Mucosa of descending colon (tissue), 3 donors: ENCODE measurements around the gene PSMB10. TPM values are rescaled to one million over a fixed set of nuclear protein-coding genes. Genes with fewer than 3 reads are reported as not detected.

Experiments
- ATAC-seq: fragments of 200-7000 bp; cut with Tn5 transposase; one replicate; pipeline ENCODE4 v1.9.1; 2020; ENCODE audit warnings: mild to moderate bottlenecking, moderate library complexity
- DNase-seq, 3 donors: peaks; one replicate each; pipeline ENCODE4 v3.0.0-alpha.2; 2020
- H3K36me3 ChIP-seq: fragments of 200-600 bp; one replicate; pipeline ENCODE4 v1.8.0; 2021; ENCODE audit warnings: low read depth, mild to moderate bottlenecking
- H3K4me1 ChIP-seq: fragments of 200-600 bp; one replicate; pipeline ENCODE4 v1.8.0; 2021; ENCODE audit warnings: low read depth, mild to moderate bottlenecking
- H3K4me3 ChIP-seq: fragments of 200-600 bp; one replicate; pipeline ENCODE4 v1.8.0; 2021; ENCODE audit warnings: mild to moderate bottlenecking
- H3K9me3 ChIP-seq: fragments of 200-600 bp; one replicate; pipeline ENCODE4 v1.8.0; 2021; ENCODE audit warnings: mild to moderate bottlenecking
- intact Hi-C, 2 donors: fragments of 100-400 bp; cut with DNase I in 1 of 2; cut with micrococcal nuclease in 1 of 2; formaldehyde crosslinking; loops; one replicate each; pipeline versions ENCODE4 v1.11.0 to v1.11.1; 2022; cut with DNase I, micrococcal nuclease
- total RNA-seq, 3 donors: library from RNA; stranded (reverse); fragmentation: NEBNext Ultra II Directional in 2 of 3; extraction: Animal tissue kit (Norgen Biotek cat#: 25700) in 2 of 3; gene quantifications; one replicate each; pipeline versions ENCODE4 v1.2.1 to v1.2.4, GENCODE V29; 2021 to 2023
- TF ChIP-seq, protein P1 (sequence below): fragments of 200-600 bp; IDR thresholded peaks from one replicate; pipeline ENCODE4 v1.8.0; 2022; ENCODE audit warnings: antibody characterized with exemption, mild to moderate bottlenecking
- donor health status: DM: no; HTN: no; CAD: no; lungs with moderate emphysema.
- donor health status: DM: no; HTN: no; CAD: no.
- donor health status: DM: no; HTN: yes; CAD: no.

Gene PSMB10
- total RNA-seq, 3 donors from 2014 or later, result 96.9 to 175 (median 139) TPM

DNA sequence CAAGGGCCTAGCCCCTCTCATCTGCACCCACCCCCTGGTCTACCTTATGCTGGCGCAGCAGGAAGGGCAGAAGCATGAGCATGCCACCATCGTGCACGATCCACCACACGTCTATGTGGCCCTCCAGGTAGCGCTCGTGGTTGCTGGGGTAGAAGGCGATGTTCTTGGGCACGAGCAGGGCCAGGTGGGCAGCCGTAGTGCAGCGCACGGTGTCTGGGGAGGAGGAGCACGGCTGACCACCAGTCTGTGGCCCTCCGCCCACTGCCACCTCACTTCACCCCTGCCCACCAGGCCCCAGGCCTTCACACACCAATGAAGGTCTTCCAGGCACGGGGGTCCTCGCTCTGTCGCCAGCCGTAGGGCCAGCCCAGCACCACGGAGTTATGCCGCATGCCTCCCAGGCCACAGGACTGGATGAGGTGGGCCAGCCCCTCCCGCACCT lies 9.5 kb upstream of the PSMB10 start:
- TF ChIP-seq, protein P1, sequence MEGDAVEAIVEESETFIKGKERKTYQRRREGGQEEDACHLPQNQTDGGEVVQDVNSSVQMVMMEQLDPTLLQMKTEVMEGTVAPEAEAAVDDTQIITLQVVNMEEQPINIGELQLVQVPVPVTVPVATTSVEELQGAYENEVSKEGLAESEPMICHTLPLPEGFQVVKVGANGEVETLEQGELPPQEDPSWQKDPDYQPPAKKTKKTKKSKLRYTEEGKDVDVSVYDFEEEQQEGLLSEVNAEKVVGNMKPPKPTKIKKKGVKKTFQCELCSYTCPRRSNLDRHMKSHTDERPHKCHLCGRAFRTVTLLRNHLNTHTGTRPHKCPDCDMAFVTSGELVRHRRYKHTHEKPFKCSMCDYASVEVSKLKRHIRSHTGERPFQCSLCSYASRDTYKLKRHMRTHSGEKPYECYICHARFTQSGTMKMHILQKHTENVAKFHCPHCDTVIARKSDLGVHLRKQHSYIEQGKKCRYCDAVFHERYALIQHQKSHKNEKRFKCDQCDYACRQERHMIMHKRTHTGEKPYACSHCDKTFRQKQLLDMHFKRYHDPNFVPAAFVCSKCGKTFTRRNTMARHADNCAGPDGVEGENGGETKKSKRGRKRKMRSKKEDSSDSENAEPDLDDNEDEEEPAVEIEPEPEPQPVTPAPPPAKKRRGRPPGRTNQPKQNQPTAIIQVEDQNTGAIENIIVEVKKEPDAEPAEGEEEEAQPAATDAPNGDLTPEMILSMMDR, result no peak
- DNase-seq (no peak), ATAC-seq (no peak)
- Histone ChIP-seq H3K4me1 (no peaks in the 10 kb centered on the region), H3K9me3 (no peaks in the 10 kb centered on the region), H3K4me3 (no peak overlapping the region), H3K36me3 (no peaks in the 10 kb centered on the region)
- intact Hi-C loops, result no loop called here

DNA sequence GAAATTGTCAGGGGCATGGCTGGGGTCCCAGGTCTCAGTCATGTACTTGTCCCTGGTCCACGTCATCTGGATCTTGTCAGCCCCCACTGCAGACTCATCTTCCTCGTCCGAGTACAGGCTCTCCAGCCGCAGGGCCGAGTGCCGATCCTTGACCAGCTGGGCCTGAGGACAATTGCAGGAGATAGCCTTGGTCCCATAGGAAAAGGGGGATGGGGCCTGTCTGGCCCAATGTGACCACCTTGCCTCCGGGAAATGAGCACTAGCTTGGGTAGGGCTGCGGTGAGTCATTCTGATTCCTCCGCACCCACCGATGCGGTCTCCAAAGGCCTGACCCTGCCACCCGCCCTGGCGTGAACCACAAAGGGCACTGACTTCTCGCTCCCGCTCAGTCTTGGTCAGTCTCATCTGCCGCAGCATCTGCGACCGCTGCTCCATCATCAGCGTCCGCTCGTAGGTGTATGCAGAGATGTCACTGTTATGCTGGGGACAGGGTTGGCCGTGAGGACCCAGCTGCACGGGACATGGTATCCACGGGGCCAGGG lies 8.8 kb upstream of the PSMB10 start:
- TF ChIP-seq, protein P1, result no peak
- DNase-seq, result no peak
- no peak for ATAC-seq
- Histone ChIP-seq H3K4me3 (no peak overlapping the region), H3K4me1 (no peaks in the 10 kb centered on the region), H3K9me3 (no peaks in the 10 kb centered on the region), H3K36me3 (no peaks in the 10 kb centered on the region)
- intact Hi-C loops, result no loop called here

DNA sequence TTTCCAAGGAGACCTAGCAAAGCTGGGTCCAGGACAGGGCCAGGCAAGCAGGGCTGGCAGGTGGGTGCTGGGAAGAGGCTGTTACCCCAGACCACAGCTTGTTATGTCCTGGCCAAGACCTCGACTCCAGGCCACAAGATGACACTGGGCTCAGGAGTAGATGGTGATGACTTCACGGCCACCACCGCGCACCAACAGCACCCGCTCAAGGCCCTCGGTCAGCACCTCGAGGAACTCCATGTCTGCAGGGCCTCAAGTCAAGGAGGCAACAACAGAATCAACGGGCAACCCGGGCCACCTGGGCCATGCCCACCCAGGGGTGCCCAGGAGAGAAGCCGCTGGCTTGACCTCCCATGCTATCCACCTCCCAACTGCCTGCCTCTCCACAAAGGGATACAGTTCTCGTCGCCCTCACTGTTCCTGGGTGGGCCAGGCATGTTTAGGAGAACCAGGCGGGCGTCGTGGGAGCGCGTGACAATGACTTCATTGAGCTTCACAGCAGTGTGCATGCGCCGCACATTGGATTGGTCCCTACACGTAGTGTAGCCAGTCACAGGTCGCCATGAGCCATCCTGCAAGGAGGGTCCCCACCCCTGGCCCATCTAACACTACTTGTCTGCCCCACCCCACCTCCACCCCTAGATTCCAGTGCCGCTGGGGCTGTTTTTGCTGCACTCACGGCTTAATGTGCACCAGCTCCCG lies 8.2 kb upstream of the PSMB10 start:
- no peak overlapping the region for H3K4me3 ChIP-seq
- ATAC-seq (no peak), DNase-seq (no peak)
- H3K36me3 ChIP-seq, result no peaks in the 10 kb centered on the region
- H3K9me3 ChIP-seq, result no peaks in the 10 kb centered on the region
- intact Hi-C loops, result no loop called here
- TF ChIP-seq, protein P1, result no peak
- peaks cover 5% of the 10 kb centered on the region for H3K4me1 ChIP-seq

DNA sequence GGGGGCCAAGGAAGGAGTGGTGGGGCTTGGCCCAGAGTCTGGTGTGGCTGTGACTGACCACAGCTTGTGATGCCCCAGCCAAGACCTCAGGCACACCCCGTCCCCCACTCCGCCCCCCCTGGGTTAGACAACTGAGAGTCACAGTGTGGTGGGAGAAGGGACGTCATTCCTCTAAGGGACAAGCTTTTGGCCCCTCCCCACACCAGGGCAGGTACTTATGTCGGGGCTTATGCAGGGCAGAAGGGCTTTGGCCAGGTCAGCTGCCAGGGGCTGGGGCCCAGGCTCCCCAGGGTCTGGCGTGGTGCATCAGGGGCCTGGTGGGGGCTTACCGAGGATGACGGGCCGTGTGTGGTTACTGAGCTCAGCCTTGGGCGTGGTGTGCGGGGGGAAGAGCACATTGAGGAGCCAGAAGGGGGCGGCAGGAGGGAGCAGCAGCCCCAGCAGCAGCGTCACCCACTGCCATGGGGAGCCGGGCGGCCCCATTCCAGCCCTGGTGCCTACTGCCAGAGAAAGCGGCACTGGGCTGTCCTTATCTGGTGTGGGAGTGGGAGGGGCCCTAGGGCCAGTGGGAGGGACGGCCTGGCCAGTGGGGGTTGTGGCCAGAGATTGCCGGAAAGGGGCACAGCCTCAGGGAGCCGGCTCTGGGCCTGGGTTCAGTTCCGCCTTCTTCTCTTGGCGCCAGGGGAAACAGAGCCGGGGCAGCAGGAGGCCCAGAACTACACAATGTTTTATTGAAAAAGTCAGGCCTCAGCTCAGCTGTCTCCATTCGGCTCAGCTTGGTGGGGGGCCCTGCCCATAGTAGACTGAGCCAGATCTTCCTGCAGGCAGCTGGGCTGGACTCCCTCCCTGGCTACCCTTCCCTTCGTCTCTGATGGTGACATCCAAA lies 7.2 kb upstream of the PSMB10 start, which contains the start of gene LCAT:
TSS of gene LCAT (minus strand) at position 502 of the 886 bp plus-strand sequence. CDS start at position 483, 19 bp downstream.
- Histone ChIP-seq H3K4me1 (peaks cover 8% of the 10 kb centered on the region), H3K9me3 (no peaks in the 10 kb centered on the region), H3K36me3 (no peaks in the 10 kb centered on the region), H3K4me3 (no peak within 1 kb of the TSS)
- DNase-seq (peak in 2 of 3 donors; percentile 59 to 66), ATAC-seq (peak; percentile 35)
- intact Hi-C loops, result no loop called here
- TF ChIP-seq, protein P1, result no peak

DNA sequence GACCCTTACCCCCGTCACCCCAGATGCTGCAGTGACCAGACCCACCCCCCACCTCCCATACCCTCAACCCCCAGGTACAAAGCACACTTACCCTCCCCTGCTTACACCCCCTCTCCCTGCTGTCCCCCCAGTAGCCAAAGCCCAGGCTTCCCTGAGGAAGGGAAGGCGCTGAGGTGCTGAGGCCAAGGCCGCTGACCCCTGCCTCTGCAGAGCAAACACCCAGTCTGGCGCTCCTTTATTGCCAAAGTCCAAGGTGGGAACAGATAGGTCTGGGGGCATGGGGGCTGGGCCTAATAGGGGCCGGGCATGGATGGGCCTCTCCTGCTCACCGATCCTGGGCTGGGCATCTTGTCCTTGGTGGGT lies 6.6 kb upstream of the PSMB10 start:
- Histone ChIP-seq H3K36me3 (no peaks in the 10 kb centered on the region), H3K4me1 (peaks cover 8% of the 10 kb centered on the region), H3K4me3 (no peak overlapping the region), H3K9me3 (no peaks in the 10 kb centered on the region)
- DNase-seq, result no peak
- intact Hi-C loops, result no loop called here
- TF ChIP-seq, protein P1, result no peak
- no peak for ATAC-seq
